ENCODE data around the gene CCDC61. TPM values are rescaled to one million over a fixed set of nuclear protein-coding genes. Genes with fewer than 3 reads are reported as not detected.

Gene CCDC61
- total and polyA plus RNA-seq, 2 of the 8 experiments (the other 6 are each of a cell fraction or from before 2014, with no cell fraction given), result 7.8 to 17.4 TPM

DNA sequence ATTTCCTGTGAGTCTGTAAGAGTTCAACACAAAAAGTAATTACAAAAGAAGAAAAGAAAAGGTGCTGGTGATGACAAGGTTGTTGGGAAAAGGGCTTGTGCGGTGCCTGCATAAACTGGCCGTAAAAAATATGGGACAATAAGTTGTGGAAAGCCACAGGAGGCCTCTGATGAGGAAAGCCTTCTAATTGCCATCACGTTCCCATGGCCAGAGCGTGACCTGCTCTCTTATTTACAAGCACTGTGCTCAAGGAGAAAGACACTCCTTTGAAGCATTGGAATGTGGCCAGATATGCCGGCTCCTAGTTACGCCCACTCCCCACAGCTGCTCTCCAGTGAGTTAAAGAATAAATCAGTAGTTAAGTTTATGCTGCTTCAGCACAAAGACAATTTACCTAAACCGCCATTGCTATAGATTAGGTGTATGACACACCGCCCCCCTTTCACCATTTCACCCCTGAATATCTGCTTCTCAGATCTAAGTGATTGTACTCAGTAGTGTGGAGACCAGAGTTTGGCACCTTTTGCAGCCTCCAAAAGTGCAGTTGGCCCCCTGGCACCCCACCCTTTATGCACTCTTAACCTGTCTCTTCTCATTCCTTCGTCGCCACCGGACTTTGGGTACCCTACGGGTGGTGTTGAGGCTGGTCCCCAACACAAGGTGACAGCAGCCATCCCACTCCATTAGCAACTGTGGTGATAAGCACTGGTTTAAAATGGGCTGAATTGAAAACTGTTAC is 35.7 kb downstream of the CCDC61 start:
- Histone ChIP-seq H4K20me1 (replicated peaks in 1 of 2; ENCODE audit: control insufficient read depth in 1 of 2, insufficient read depth in 2 of 2, low read length in 2 of 2) (no peaks in the 10 kb centered on the region), H3K14ac (ENCODE audit: insufficient read length) (no peak overlapping the region), H2BK15ac (ENCODE audit: low read length) (no peak overlapping the region), H2BK5ac (ENCODE audit: low read depth, low read length) (no peak overlapping the region), H3K9ac (replicated peaks in 1 of 4; ENCODE audit: extremely low read depth in 1 of 4, low read depth in 3 of 4, low read length in 3 of 4) (no peak overlapping the region), H3K4me2 (ENCODE audit: insufficient read depth in 1 of 2, low read depth in 2 of 2, low read length in 2 of 2) (no peak overlapping the region), H3K27me3 (replicated peaks in 1 of 4; ENCODE audit: control insufficient read depth in 3 of 4, extremely low read depth in 1 of 4, insufficient read depth in 3 of 4, low read length in 3 of 4) (no peaks in the 10 kb centered on the region), H3K23ac (ENCODE audit: insufficient read length) (no peak overlapping the region), H3K79me1 (ENCODE audit: low read depth, low read length) (no peaks in the 10 kb centered on the region), H3K36me3 (ENCODE audit: control insufficient read depth in 2 of 4, insufficient read depth in 4 of 4, low read length in 3 of 4) (no peaks in the 10 kb centered on the region), H3K4me3 (ENCODE audit: extremely low read depth in 1 of 4, insufficient read depth in 2 of 4, low read depth in 3 of 4, low read length in 4 of 4) (no peak overlapping the region), H3K9me3 (ENCODE audit: insufficient read depth in 2 of 2, low read depth in 1 of 2, low read length in 1 of 2) (no peaks in the 10 kb centered on the region; a peak in 1 of 4 replicates), H3K18ac (ENCODE audit: extremely low read depth, low read length) (no peak overlapping the region), H3K56ac (replicated peaks; ENCODE audit: insufficient read length, low read depth, low read length) (no peak overlapping the region), H3K23me2 (ENCODE audit: low read depth, low read length) (no peaks in the 10 kb centered on the region), H2AFZ (ENCODE audit: low read length) (no peak overlapping the region), H2BK20ac (ENCODE audit: low read length) (no peak overlapping the region), H3K79me2 (ENCODE audit: control insufficient read depth in 1 of 2, insufficient read depth in 2 of 2, low read length in 2 of 2) (no peaks in the 10 kb centered on the region), H4K8ac (ENCODE audit: extremely low read depth, insufficient read depth, low read length) (no peak overlapping the region), H2BK12ac (ENCODE audit: low read depth, low read length) (no peak overlapping the region), H4K5ac (ENCODE audit: insufficient read length, low read depth, low read length) (no peak overlapping the region), H2AK5ac (ENCODE audit: low read depth, low read length) (no peak overlapping the region), H2BK120ac (replicated peaks; ENCODE audit: low read depth, low read length) (no peak overlapping the region), H4K91ac (replicated peaks; ENCODE audit: insufficient read length, low read length) (no peak overlapping the region), H3K4ac (replicated peaks; ENCODE audit: insufficient read length, low read depth, low read length) (no peak overlapping the region), H3K4me1 (replicated peaks in 1 of 4; ENCODE audit: control insufficient read depth in 3 of 4, insufficient read depth in 4 of 4, low read length in 3 of 4) (no peaks in the 10 kb centered on the region), H3K27ac (ENCODE audit: low read depth, low read length) (no peak overlapping the region)
- POLR2A ChIA-PET (ENCODE audit: partially characterized antibody), result no interaction called here
- FAIRE-seq (no peak), DNase-seq (ENCODE audit: low read depth in 1 of 2, low spot score in 2 of 2) (no peak)
- WGBS, 2 experiments (ENCODE audit: extremely low coverage in 1 of 2, insufficient coverage in 1 of 2, insufficient read length in 1 of 2, insufficient replicate concordance in 2 of 2, low coverage in 1 of 2, low lambda C conversion rate in 2 of 2, missing lambda C conversion rate in 1 of 2), result 88% methylated on average over 12 of the region's 12 CpGs; no CpG with 5 or more reads in 1 of the 2 experiments
- CTCF ChIA-PET (ENCODE audit: partially characterized antibody), result interaction anchor here (0.7 to 17.0 kb wide), 3 partner anchors 16 to 47 kb away, joined by 3 to 250 read pairs (median 21); no protein-coding TSS in a partner anchor
- TF ChIP-seq, protein P1, sequence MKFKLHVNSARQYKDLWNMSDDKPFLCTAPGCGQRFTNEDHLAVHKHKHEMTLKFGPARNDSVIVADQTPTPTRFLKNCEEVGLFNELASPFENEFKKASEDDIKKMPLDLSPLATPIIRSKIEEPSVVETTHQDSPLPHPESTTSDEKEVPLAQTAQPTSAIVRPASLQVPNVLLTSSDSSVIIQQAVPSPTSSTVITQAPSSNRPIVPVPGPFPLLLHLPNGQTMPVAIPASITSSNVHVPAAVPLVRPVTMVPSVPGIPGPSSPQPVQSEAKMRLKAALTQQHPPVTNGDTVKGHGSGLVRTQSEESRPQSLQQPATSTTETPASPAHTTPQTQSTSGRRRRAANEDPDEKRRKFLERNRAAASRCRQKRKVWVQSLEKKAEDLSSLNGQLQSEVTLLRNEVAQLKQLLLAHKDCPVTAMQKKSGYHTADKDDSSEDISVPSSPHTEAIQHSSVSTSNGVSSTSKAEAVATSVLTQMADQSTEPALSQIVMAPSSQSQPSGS (IDR thresholded peaks at IDR 0.05; ENCODE audit: low read length), result no peak
- TF ChIP-seq SRF (IDR thresholded peaks at IDR 0.05; ENCODE audit: low read depth, low read length) (no peak), EP300 (IDR thresholded peaks at IDR 0.05; ENCODE audit: borderline replicate concordance in 1 of 2, low read depth in 2 of 2, low read length in 2 of 2) (no peak), BRCA1 (IDR thresholded peaks at IDR 0.05; ENCODE audit: low read depth, low read length) (no peak), JUND (IDR thresholded peaks at IDR 0.05; ENCODE audit: low read length) (no peak), RAD21 (IDR thresholded peaks at IDR 0.05 in 1 of 2, conservative IDR thresholded peaks at IDR 0.05 in 1 of 2; ENCODE audit: low read depth in 2 of 2, low read length in 2 of 2) (no peak), SUZ12 (IDR thresholded peaks at IDR 0.05; ENCODE audit: low read length) (no peak), KDM5A (IDR thresholded peaks at IDR 0.05; ENCODE audit: low read length) (no peak), POLR2A (IDR thresholded peaks at IDR 0.05; ENCODE audit: control extremely low read depth in 1 of 2, low read depth in 2 of 2, low read length in 2 of 2) (no peak), EGR1 (IDR thresholded peaks at IDR 0.05; ENCODE audit: borderline replicate concordance, low read depth, low read length) (no peak)
- TF ChIP-seq, protein P2, sequence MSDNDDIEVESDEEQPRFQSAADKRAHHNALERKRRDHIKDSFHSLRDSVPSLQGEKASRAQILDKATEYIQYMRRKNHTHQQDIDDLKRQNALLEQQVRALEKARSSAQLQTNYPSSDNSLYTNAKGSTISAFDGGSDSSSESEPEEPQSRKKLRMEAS (IDR thresholded peaks at IDR 0.05), result no peak

Data from H1 (cell line).